WTC11 (cell line): ENCODE data around the gene MICAL2.

Experiments
- FOXP1 ChIP-seq: sonication (generic); formaldehyde crosslinking; IDR thresholded peaks from 2 replicates; pipeline ENCODE4 v1.8.0; 2022; ENCODE audit warnings: missing genetic modification reagents, mild to moderate bottlenecking, moderate library complexity, borderline replicate concordance
- ZNF232 ChIP-seq: sonication (generic); formaldehyde crosslinking; IDR thresholded peaks from 2 replicates; pipeline ENCODE4 v1.8.0; 2022; ENCODE audit warnings: mild to moderate bottlenecking, missing genetic modification reagents
- TF ChIP-seq, protein P1 (sequence below): sonication (generic); formaldehyde crosslinking; IDR thresholded peaks from 2 replicates; pipeline ENCODE4 v1.8.1; 2022; ENCODE audit warnings: mild to moderate bottlenecking, moderate library complexity, missing genetic modification reagents
- TF ChIP-seq, protein P2 (sequence below): fragments of 200-600 bp; IDR thresholded peaks from 2 replicates; pipeline ENCODE4 v1.8.0; 2022; ENCODE audit warnings: antibody characterized with exemption
- TF ChIP-seq, protein P3 (sequence below): sonication (generic); formaldehyde crosslinking; IDR thresholded peaks from 2 replicates; pipeline ENCODE4 v1.8.1; 2022; ENCODE audit warnings: missing genetic modification reagents, borderline replicate concordance
- TF ChIP-seq, protein P4 (sequence below): sonication (generic); formaldehyde crosslinking; IDR thresholded peaks from 2 replicates; pipeline ENCODE4 v1.8.0; 2022; ENCODE audit warnings: mild to moderate bottlenecking, missing genetic modification reagents

DNA sequence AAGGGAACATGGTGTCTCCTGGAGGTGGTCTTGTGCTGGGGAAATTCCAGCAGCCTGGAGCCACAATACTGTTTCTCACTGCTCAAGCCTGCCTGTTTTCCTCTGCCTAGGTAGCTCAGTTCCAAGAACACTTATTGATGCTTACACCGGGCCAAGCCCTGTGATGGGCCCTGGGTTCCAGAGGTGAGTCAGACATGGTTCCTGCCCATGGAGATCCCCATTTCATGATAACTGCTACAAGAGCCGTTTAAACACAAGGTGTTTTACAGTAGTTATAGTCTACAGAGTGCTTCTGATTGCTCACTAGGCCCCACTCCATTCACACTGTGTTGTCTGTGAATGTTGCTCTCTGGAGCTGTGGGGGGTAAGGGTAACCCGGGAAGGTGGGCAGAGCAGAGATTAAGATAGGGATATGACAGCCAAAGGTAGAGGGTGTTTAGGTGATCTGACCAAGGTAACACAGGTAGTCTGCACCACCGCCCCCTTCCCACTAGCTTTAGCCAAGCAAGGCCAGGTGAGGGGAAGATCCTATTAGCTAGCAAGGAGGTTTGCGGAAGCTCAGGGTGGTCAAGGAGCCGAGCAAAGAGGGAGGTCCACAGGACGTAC, 696 bp upstream of the MICAL2 start:
- TF ChIP-seq, protein P1, sequence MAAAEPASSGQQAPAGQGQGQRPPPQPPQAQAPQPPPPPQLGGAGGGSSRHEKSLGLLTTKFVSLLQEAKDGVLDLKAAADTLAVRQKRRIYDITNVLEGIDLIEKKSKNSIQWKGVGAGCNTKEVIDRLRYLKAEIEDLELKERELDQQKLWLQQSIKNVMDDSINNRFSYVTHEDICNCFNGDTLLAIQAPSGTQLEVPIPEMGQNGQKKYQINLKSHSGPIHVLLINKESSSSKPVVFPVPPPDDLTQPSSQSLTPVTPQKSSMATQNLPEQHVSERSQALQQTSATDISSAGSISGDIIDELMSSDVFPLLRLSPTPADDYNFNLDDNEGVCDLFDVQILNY (CRISPR knock-in tag): no peak
- TF ChIP-seq, protein P2, sequence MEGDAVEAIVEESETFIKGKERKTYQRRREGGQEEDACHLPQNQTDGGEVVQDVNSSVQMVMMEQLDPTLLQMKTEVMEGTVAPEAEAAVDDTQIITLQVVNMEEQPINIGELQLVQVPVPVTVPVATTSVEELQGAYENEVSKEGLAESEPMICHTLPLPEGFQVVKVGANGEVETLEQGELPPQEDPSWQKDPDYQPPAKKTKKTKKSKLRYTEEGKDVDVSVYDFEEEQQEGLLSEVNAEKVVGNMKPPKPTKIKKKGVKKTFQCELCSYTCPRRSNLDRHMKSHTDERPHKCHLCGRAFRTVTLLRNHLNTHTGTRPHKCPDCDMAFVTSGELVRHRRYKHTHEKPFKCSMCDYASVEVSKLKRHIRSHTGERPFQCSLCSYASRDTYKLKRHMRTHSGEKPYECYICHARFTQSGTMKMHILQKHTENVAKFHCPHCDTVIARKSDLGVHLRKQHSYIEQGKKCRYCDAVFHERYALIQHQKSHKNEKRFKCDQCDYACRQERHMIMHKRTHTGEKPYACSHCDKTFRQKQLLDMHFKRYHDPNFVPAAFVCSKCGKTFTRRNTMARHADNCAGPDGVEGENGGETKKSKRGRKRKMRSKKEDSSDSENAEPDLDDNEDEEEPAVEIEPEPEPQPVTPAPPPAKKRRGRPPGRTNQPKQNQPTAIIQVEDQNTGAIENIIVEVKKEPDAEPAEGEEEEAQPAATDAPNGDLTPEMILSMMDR: no peak
- TF ChIP-seq, protein P3, sequence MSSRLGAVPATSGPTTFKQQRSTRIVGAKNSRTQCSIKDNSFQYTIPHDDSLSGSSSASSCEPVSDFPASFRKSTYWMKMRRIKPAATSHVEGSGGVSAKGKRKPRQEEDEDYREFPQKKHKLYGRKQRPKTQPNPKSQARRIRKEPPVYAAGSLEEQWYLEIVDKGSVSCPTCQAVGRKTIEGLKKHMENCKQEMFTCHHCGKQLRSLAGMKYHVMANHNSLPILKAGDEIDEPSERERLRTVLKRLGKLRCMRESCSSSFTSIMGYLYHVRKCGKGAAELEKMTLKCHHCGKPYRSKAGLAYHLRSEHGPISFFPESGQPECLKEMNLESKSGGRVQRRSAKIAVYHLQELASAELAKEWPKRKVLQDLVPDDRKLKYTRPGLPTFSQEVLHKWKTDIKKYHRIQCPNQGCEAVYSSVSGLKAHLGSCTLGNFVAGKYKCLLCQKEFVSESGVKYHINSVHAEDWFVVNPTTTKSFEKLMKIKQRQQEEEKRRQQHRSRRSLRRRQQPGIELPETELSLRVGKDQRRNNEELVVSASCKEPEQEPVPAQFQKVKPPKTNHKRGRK (CRISPR knock-in tag): no peak
- TF ChIP-seq ZNF232 (no peak), FOXP1 (CRISPR knock-in tag) (no peak)
- TF ChIP-seq, protein P4, sequence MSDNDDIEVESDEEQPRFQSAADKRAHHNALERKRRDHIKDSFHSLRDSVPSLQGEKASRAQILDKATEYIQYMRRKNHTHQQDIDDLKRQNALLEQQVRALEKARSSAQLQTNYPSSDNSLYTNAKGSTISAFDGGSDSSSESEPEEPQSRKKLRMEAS: no peak
